ENCODE data around the gene CDK19.
"Not testable (repeated sequence)": the region's sequence is repeated elsewhere in the genome, so short reads cannot be mapped to it uniquely, and the experiment has no call there.

The CDK19 gene

DNA sequence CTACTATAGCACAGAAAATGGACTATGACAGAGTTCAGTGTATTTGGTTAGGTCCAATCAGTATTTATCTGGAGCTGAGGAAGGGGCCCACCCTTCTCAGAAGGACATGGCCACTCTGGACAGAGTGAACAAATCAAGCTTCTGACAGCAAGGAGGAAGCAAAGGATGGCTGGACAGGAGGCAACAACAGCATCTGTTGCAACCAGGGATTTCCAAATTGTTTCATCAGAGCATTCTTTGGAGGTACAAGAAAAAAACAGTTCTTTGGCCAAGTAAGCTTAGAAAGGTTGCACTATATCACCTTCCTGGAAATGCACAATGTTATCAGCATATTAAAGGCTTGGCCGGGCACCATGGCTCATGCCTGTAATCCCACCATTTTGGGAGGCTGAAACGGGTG is 220.2 kb downstream of the CDK19 start:
- in situ Hi-C loops (cut with HindIII; ENCODE audit: low sequenced_read_pairs): no loop called here

DNA sequence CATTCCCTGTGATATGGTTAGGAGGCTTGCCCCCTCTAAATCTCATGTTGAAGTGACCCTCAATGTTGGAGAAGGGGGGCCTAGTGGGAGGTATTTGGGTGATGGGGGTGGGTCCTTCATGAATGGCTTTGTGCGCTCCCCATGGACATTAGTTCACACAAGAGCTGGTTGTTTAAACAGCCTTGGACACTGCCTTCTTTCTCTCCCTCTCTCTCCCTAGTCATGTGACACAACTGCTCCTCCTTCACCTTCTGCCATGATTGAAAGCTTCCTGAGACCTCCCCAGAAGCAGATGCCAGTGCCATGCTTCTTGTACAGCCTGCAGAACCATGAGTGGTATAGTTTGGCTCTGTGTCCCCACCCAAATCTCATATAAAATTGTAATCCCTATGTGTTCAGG is 221.6 kb downstream of the CDK19 start:
- in situ Hi-C loops (cut with HindIII; ENCODE audit: low sequenced_read_pairs): no loop called here

DNA sequence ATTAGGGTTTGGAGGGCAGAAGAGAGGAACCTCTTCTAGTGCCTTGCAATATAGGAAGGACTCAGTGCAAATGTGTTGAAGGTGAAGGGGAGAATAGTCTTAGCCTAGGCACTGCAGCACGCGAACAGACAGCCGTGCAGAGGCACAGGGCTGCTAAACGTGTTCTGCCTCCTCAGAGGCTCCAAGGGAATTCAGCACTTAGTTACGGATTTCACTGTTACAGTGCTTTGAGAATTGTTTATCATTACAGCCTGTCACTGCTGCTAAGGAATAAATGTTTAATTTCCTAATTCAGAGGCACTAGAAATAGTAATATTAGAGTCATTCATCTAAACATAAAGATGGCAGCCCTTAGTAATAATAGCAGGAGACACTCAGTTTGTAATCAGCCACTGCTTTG is 222.5 kb downstream of the CDK19 start:
- in situ Hi-C loops (cut with HindIII; ENCODE audit: low sequenced_read_pairs): no loop called here

DNA sequence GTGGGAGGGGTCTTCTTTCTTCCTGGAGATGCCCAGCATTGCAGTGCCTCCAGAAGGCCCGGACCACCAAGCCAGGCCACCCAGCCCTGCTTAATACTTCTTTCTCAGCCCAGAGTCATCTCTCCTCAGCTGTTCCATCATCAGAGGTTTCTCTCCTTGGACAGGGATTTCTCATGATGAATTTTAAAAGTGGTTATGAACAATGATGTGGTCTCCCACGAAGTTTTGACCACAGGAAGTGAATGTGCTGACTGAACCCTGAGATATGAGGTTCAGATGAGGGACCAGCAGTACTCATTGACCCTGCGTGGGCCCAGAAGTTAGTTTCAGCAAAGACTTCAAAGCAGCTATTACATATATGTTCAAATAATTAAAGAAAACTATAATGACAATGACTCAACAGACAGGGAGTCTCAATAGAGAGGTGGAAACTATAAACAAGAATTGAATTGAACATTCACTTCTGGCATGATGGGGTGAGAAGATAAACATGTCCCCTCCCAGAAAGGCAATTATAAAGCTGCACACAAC is 224.4 kb downstream of the CDK19 start:
- in situ Hi-C loops (cut with HindIII; ENCODE audit: low sequenced_read_pairs): no loop called here

DNA sequence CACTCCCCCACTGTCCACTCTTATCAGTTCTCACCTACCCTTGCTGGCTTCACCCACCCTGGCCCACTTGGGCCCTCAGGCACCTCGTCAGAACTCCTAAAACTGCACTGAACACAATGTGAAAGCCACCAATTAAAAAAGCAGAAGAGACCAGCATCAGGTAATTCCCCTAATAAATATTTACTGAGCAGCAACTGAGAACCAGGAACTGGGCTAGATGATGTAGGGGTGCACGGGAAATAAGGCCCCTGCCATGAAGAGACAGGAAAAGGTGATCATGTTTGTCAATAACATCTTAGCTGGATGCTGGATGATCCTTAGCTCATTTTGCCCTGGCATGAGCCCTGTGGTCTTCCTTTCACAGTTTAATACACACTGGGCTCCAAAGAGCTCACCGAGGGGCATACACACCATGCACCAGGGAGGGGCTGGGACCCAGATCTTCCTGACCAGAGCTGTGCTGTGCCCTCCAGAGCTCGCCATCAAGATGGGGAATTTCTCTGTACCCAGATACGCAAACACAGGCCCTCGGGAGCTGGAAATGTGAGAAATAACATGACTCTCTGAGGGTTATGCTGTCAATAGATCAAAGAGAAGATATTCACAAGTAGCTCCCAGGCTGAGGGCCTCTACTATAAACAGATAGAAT is 225.3 kb downstream of the CDK19 start:
- in situ Hi-C loops (cut with HindIII; ENCODE audit: low sequenced_read_pairs): no loop called here

DNA sequence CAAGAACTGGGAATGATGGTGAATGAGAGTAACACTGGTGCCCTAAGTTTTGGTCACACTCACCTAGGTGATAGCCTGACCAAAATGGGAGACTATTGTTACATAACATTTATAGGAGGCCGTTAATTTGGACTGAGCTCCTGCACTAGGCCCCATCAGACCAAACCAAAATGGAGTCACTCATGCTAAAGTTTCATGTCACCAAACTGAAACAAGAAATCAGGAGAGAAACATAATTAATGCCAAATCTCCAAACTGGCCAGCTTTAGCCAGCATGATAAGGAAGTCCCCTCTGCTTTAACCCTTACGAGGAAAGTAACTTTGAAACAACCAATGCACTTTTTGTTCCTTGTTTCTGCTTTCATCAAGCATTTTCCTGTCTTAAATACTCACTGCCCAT is 227.9 kb downstream of the CDK19 start:
- in situ Hi-C loops (cut with HindIII; ENCODE audit: low sequenced_read_pairs): no loop called here

DNA sequence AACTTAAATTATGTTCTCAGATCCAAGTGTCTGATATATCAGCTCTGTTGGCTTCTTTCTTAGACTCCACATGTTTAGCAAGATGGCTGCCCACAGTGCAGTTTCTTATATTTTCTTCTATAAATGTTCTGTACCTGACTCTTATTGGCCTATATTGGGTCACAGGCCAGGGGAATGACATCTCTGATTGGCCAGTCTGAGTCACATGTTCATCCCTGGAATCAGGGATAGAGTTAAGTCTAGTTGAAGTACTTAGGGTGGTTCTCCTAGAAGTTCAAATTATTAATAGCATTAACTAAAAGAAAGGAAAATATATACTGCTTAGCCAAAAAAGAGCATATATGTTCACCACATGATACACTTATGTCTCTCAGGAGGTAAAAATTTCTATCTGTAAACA is 233.6 kb downstream of the CDK19 start:
- in situ Hi-C loops (cut with HindIII; ENCODE audit: low sequenced_read_pairs): no loop called here

DNA sequence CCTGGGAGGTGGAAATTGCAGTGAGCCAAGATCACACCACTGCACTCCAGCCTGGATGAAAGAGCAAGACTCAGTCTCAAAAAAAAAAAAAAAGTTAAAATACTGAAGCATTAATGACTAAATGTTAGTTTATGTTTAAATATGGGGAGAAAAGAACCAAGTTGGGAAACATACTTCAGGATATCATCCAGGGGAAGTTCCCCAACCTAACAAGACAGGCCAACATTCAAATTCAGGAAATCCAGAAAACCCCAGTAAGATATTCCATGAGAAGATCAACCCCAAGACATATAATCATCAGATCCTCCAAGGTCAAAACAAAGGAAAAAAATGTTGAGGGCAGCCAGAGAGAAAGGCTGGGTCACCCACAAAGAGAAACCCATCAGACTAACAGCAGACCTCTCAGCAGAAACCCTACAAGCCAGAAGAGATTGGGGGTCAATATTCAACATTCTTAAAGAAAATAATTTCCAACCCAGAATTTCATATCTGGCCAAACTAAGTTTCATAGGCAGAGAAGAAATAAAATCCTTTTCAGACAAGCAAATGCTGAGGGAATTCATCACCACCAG is 237.6 kb downstream of the CDK19 start:
- in situ Hi-C loops (cut with HindIII; ENCODE audit: low sequenced_read_pairs): not testable (repeated sequence)

DNA sequence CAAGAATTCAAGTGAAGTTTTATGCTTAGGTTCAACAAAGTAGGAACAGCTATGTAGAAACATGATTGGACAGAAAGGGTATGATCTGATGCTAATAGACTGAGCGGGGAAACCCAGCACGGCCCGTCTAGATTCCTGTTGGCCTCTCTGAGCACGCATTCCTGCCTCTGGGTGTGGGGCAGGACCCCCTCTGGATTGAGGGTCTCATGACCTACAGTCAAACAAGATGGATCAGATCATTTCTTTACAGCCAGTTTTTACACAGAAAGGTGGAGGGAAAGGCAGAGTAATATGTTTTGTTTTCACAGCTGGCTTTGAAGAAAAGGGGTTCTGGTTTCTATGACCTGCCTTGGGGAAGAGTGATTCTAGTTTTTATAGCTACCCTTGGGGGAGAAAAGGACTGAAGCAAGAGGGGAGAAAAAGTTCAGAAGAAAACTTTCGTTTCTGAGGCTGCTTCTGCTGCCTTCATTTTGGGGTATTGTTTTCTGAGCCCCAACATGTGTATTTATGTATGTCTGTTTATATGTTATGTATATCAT is 239.3 kb downstream of the CDK19 start:
- in situ Hi-C loops (cut with HindIII; ENCODE audit: low sequenced_read_pairs): no loop called here

DNA sequence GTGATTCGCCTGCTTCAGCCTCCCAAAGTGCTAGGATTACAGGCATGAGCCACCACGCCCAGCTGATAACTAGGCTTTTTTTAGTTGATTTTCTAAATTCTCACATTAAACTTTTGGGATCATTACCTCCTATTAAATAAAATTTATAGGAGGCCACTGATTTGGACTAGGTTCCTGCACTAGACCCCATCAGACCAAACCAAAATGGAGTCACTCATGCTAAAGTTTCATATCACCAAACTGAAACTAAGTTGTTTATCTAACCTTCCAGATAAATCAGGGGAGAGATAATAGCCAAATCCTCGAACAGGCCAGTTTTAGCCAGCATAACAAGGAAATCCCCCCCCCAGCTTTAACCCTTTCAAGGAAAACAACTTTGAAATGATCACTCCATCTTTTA is 240.5 kb downstream of the CDK19 start:
- in situ Hi-C loops (cut with HindIII; ENCODE audit: low sequenced_read_pairs): no loop called here

DNA sequence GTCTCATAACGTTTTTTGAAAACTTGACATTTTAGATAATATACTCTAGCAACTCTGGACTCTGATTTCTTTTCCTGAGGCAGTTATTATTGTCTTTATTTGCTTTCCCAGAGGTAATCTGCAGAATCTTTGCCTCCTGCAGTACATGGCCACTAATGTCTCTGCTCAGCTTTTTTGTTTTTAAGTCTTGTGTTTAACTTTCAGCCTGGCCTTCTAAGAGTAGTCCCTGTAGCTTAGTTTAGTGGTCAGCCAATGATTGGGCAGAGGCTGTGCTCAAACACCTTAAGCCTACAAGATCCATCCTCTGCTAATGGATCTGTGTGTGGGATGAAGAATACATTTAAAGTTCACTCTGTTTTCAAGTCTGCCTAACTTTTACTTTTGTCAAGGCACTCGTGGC is 241.7 kb downstream of the CDK19 start:
- in situ Hi-C loops (cut with HindIII; ENCODE audit: low sequenced_read_pairs): no loop called here

DNA sequence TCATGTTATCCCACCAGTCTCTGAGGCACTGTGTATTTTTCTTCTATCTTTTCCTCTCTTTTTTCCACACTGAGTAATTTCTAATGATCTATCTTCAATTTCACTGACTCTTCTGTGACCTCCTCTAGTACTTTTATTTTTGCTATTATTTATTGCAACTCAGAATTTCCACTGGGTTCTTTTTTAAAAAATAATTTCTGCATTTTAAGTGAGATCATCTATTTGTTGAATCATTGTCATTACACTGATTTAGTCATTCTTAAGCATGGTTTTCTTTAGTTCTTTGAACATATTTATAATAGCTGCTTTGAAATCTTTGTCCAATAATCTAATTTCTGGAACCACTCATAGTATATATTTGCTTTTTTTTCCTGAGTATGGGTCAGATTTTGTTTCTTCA is 242.1 kb downstream of the CDK19 start:
- in situ Hi-C loops (cut with HindIII; ENCODE audit: low sequenced_read_pairs): no loop called here

DNA sequence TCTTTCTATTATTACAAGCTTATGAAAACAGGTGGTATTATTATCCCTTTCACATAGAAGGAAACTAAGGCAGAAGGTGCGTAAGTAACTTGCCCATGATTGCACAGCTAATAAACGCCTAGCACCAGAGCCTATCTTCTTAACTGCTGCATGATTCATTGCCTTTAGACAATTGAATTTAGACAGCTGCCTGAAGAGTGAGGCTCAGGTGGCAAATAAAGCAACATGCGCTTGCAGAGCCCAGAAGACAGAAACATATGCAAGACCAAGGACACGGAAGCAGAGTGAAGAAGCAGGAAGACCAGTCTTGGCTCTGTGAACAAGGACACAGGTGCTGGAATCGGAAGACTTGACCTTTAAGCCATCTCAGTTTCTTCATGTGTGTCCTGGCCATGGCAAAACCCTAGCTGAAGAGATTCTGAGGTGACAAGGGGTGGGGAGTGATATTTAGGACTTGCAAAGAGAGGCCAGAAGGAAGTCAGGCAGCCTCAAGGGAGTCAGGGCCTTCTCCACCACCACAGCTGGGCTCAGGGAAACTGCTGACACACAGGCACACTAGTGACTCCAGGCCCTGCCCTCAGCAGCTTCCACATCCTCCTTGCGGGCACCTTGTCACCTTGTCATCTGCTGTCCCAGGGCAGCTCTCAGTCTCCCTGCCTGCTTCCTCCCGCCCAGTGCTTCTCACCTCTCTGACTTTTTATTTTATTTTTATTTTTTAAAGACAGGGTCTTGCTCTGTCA is 247.1 kb downstream of the CDK19 start:
- in situ Hi-C loops (cut with HindIII; ENCODE audit: low sequenced_read_pairs): no loop called here

DNA sequence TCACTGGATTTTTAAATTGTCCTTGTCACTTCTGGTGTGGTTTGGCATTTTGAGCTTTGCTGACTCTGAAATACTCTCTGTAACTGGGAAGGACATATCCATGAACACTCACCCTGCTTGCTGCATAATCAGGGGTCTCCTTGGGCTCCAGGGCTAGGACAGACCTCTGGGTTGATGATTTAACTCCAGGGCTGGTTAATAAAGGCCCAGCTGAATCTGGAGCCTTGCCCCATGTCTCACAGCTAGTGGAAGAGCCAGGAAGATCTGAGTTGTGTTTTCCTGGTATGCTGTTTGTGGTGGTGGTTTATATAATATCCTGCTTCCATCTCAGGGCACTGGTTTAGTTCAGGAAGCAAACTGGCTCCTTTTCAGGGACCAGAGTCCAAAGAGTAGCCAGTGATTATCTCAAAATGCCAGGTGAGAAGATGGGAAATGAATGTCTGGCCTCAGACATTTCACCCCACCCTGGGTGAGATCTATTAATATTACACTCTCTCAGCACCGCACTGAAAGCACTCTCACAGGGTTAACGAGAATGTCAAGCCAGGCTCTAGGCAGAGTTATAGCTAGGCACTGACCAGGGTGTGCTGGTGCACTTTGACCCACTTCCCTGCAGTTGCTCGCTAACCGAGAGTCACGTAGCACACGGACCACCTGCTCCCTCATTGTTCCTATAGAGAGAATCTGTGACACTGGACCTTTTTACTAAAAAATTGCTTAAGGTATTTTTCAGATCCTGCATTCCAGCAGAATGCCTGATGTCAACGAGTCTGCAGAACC is 248.7 kb downstream of the CDK19 start:
- in situ Hi-C loops (cut with HindIII; ENCODE audit: low sequenced_read_pairs): no loop called here

DNA sequence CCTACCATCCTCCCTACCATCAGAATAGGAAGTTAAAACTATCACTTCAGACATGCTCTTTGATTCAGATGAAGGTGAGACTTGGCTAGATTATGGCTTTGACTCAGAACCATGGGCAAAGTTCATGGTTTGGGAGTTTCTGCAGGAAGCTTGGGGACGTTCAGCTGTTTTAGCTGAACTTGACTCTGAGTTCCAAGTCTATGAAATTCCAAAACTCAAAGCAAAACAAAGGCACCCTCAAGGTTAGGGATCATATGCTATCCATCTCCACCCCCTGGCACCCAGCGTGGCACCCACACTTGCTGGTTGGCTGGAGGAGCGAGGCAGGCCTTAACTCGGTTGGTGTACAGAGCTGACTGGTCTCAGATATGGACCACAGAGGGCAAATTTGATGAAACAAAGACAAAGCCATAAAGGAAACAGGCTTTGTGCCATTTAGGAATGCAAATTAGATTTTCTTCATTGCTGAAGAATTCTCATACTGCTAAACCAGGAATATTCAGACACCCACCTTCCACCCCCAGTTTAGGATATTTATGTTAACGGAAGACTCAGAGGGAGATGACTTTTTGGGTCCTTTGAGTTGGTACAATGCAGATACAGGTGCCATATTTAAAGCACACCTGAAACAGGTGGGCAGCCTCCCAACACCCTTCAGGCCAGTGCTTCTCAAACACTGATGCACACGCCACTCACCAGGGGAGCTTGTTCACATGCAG is 250.4 kb downstream of the CDK19 start:
- in situ Hi-C loops (cut with HindIII; ENCODE audit: low sequenced_read_pairs): no loop called here

DNA sequence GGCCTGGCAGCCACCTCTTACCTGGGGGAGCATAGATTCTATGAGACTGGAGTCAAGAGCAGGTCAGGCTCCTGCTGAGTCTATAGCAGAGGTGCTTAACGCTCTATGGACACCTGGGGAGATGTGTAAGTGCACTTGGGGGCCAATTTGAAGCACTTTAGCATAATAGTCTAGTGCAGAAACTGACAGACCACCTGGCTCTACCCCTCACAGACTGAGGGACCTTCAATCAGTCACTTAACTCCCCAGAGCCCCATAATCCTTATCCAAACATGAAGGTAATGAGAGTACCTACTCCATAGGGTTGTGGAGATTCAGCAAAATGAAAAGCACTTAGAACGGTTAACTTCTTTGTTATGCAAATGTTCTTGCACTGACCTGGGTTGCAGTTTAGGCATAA is 251.6 kb downstream of the CDK19 start:
- in situ Hi-C loops (cut with HindIII; ENCODE audit: low sequenced_read_pairs): no loop called here

DNA sequence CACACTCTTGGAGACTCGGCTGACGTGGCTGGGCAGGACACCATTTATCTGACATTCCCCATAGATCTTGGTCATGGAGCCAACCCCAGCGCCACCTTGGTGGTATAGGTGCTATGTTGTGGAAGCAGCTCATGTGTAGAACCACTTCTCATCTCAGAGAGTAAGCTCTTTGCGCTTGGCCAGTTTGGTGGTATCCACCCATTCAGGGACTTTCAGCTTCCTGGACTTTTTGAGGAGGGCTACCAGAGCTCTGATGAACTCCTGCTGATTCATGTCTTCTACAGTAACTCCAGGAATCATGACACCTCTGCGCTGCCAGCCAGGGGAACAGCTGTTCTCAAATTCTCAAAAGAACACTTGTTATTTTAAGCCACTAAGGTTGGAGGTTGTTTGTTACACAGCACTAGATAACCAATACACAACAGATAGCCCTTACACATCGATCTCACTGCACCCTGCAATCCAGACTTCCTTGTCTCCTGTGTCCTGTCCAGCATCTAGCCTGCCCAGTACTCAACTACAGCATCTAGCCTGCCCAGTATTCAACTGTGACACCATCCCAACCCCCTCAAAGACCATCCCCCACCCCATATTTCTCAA is 252.9 kb downstream of the CDK19 start:
- in situ Hi-C loops (cut with HindIII; ENCODE audit: low sequenced_read_pairs): no loop called here

DNA sequence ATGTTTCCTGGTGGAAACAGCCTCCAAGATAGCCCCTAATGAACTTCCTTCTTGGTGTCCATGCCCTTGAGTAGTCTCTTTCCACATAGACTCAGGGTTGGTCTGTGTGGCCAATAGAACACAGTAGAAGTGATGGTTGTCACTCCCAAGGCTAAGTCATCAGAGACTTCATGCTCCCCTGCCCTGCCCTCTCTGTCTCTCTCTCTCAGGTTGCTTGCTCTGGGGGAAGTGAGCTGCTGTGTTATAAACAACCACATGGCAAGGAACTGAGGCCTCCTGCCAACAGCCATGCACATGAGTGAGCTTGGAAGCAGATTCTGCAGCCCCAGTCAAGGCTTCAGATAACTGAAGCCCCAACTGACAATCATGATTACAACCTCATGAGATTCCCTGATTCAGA is 253.6 kb downstream of the CDK19 start:
- in situ Hi-C loops (cut with HindIII; ENCODE audit: low sequenced_read_pairs): no loop called here

DNA sequence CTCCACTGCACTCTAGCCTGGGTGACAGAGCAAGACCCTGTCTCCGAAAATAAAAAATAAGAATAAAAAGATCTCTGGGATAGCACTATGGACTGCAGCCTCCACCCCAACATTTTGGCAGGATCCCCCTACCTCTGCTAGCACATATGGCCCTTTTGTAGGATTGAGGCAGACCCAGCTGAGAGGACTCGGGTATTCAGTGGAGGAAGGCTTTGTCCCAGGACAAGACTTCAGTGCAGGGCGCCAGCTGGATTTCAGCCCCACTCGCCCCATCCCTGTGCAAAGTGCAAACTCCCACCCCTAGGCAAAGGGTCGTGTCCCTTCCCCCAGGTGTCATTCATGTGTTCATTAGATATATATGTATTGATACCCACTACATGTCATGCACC is 254.3 kb downstream of the CDK19 start:
- in situ Hi-C loops (cut with HindIII; ENCODE audit: low sequenced_read_pairs): no loop called here
